ENCODE results near the gene EHBP1. TPM values are rescaled to one million over a fixed set of nuclear protein-coding genes. Genes with fewer than 3 reads are reported as not detected.
A peak's percentile ranks its signal among the peaks of the same experiment; 100 is the strongest.

The EHBP1 gene
- total and polyA plus RNA-seq, 2 experiments from 2014 or later: 27.2 to 47.9 TPM

GRCh38 chr2:63051042-63051794, 345.7 kb downstream of the EHBP1 start (continued):
- TF ChIP-seq ZNF462 (CRISPR knock-in tag; IDR thresholded peaks at IDR 0.05) (no peak), EZH2phosphoT487 (IDR thresholded peaks at IDR 0.05; ENCODE audit: unreplicated experiment) (no peak)

- peaks cover 59% of the 10 kb centered on the region for H3K4me1 Mint-ChIP-seq
- Histone ChIP-seq H2AFZ (peak overlapping the region; percentile 100; the same call in 1 of the 2 replicates), H3F3A (replicated peaks; ENCODE audit: low read depth) (peaks cover 26% of the 10 kb centered on the region), H3K4me3 (peak overlapping the region; percentile 89), H3K9me2 (ENCODE audit: insufficient read depth) (no peaks in the 10 kb centered on the region), H3K79me2 (replicated peaks; ENCODE audit: insufficient read depth) (no peaks in the 10 kb centered on the region), H3K4me2 (peak overlapping the region; percentile 96), H4K20me1 (replicated peaks; ENCODE audit: insufficient read depth) (peaks cover 17% of the 10 kb centered on the region), H3K36me3 (ENCODE audit: insufficient read depth) (no peaks in the 10 kb centered on the region), H3K27me3 (ENCODE audit: insufficient read depth) (peaks cover 95% of the 10 kb centered on the region), H3K4me1 (ENCODE audit: insufficient read depth) (peaks cover 60% of the 10 kb centered on the region), H3K27ac (ENCODE audit: low read depth) (no peak overlapping the region)
- peaks cover 95% of the 10 kb centered on the region for H3K27me3 Mint-ChIP-seq (ENCODE audit: insufficient read depth, low read depth, poor library complexity)
- peaks cover 5% of the 10 kb centered on the region; the same call in 2 of the 3 replicates for H3K9me3 Mint-ChIP-seq
- TF ChIP-seq EZH2 (IDR thresholded peaks at IDR 0.05; ENCODE audit: low read depth, unreplicated experiment) (peak; percentile 37), ZNF462 (CRISPR knock-in tag; IDR thresholded peaks at IDR 0.05) (no peak), EZH2phosphoT487 (IDR thresholded peaks at IDR 0.05; ENCODE audit: unreplicated experiment) (peak; percentile 96)
- H3K36me3 Mint-ChIP-seq (ENCODE audit: low read depth): peaks cover 10% of the 10 kb centered on the region; the same call in 2 of the 3 replicates
- peak; percentile 36 for DNase-seq (ENCODE audit: low spot score)
- no peak overlapping the region for H3K27ac Mint-ChIP-seq
- ATAC-seq: no peak
- H3K4me3 Mint-ChIP-seq: peak overlapping the region; percentile 82
Measured at GRCh38 chr2:63051795-63052333, 346.4 kb downstream of the EHBP1 start.

Measured in GM23338 (cell line).